Endothelial cell of umbilical vein (primary cell): ENCODE measurements around the gene ADCY5. TPM values are rescaled to one million over a fixed set of nuclear protein-coding genes. Genes with fewer than 3 reads are reported as not detected.

ENCODE experiments used
- BruUV-seq: library from RNA; stranded (reverse); fragments of 400-500 nt; replicated peaks from 2 replicates; lab custom pipeline; 2021; lab: Mats Ljungman, UMichigan
- CTCF ChIA-PET: fragments of 300-600, 350-600 bp; sonication (Branson Sonifier 250); formaldehyde crosslinking; loops from one replicate; lab custom pipeline; 2021; ENCODE audit warnings: antibody characterized with exemption, inconsistent platforms; lab: Charles Lee
- POLR2A ChIA-PET: fragments of 300-600, 350-600 bp; sonication (Branson Sonifier 250); formaldehyde crosslinking; loops from one replicate; lab custom pipeline; 2021; ENCODE audit warnings: antibody characterized with exemption, inconsistent platforms; lab: Charles Lee
- DNase-seq: peaks from one replicate; pipeline ENCODE4 v3.0.0-alpha.2; 2011; ENCODE audit warnings: low read depth, low spot score
- FAIRE-seq: peaks from 2 replicates; lab custom pipeline; 2011; peaks lifted over from hg19 to GRCh38; lab: Jason Lieb, UNC
- H2AFZ ChIP-seq: 2 replicates; pipeline ENCODE4 v1.6.0; 2012; ENCODE audit warnings: low read depth, low read length, control low read depth, inconsistent platforms
- H3K27ac ChIP-seq: 2 replicates; pipeline ENCODE4 v1.5.1; 2011; ENCODE audit warnings: low read depth, mild to moderate bottlenecking, control low read depth, low read length, moderate library complexity; ENCODE audit not compliant: insufficient read depth
- H3K27me3 ChIP-seq, 2 experiments: 2 replicates each; pipeline versions ENCODE4 v1.6.0 to v1.6.1; 2011; ENCODE audit warnings: low read length in 2 of 2, mixed read lengths in 1 of 2; ENCODE audit not compliant: control insufficient read depth in 2 of 2, insufficient read depth in 2 of 2
- H3K36me3 ChIP-seq, 2 experiments: 2 replicates in 1 of 2; 3 replicates in 1 of 2; pipeline ENCODE4 v1.5.1; 2011; ENCODE audit warnings: low read length in 2 of 2, mild to moderate bottlenecking in 1 of 2, moderate library complexity in 1 of 2; ENCODE audit not compliant: control insufficient read depth in 2 of 2, insufficient read depth in 2 of 2; ENCODE audit errors: extremely low read depth in 1 of 2
- H3K4me1 ChIP-seq: 3 replicates; pipeline ENCODE4 v1.5.1; 2011; ENCODE audit warnings: mild to moderate bottlenecking, low read length; ENCODE audit not compliant: control insufficient read depth, insufficient read depth; ENCODE audit errors: extremely low read depth
- H3K4me2 ChIP-seq: 2 replicates; pipeline ENCODE4 v1.6.1; 2011; ENCODE audit warnings: low read length, control low read depth, mixed read lengths; ENCODE audit not compliant: insufficient read depth
- H3K4me3 ChIP-seq, 3 experiments: fragments of 200-600 bp in 1 of 3; sonication (generic), shearing (Covaris generic) in 1 of 3; replicated peaks in 1 of 3; 2 replicates each; pipeline ENCODE4 v1.5.1; 2011 to 2016; ENCODE audit warnings: control low read depth in 3 of 3, low read length in 3 of 3, mild to moderate bottlenecking in 2 of 3, inconsistent platforms in 1 of 3, low read depth in 1 of 3, moderate library complexity in 1 of 3; ENCODE audit not compliant: insufficient read depth in 1 of 3
- H3K79me2 ChIP-seq: 2 replicates; pipeline ENCODE4 v1.6.0; 2012; ENCODE audit warnings: low read length, inconsistent platforms; ENCODE audit not compliant: control insufficient read depth, insufficient read depth
- H3K9ac ChIP-seq: replicated peaks from 2 replicates; pipeline ENCODE3; 2011; ENCODE audit warnings: low read length, control low read depth; ENCODE audit not compliant: insufficient read depth; ENCODE audit errors: extremely low read depth
- H3K9me1 ChIP-seq: replicated peaks from 3 replicates; pipeline ENCODE4 v1.6.0; 2011; ENCODE audit warnings: mild to moderate bottlenecking, low read length; ENCODE audit not compliant: control insufficient read depth, insufficient read depth; ENCODE audit errors: extremely low read depth
- H3K9me3 ChIP-seq: replicated peaks from 2 replicates; pipeline ENCODE4 v1.5.1; 2012; ENCODE audit warnings: low read length, inconsistent platforms; ENCODE audit not compliant: control insufficient read depth, insufficient read depth
- H4K20me1 ChIP-seq: replicated peaks from 2 replicates; pipeline ENCODE3; 2011; ENCODE audit warnings: mild to moderate bottlenecking, low read length; ENCODE audit not compliant: control insufficient read depth, insufficient read depth; ENCODE audit errors: extremely low read depth
- EZH2 ChIP-seq: IDR thresholded peaks from 2 replicates; pipeline ENCODE4 v1.6.1; 2012; ENCODE audit warnings: borderline replicate concordance, low read depth, mild to moderate bottlenecking, moderate library complexity, low read length, inconsistent platforms; ENCODE audit not compliant: severe bottlenecking
- FOS ChIP-seq: IDR thresholded peaks from 2 replicates; pipeline ENCODE4 v1.6.1; 2011; ENCODE audit warnings: mild to moderate bottlenecking, low read length, moderate library complexity, borderline replicate concordance; ENCODE audit not compliant: insufficient read depth
- GATA2 ChIP-seq: IDR thresholded peaks from 2 replicates; pipeline ENCODE4 v1.7.0; 2011; ENCODE audit warnings: low read depth, mild to moderate bottlenecking, moderate library complexity, mixed read lengths, low read length; ENCODE audit not compliant: insufficient read length, insufficient read depth
- JUN ChIP-seq: IDR thresholded peaks from 2 replicates; pipeline ENCODE4 v1.6.1; 2011; ENCODE audit warnings: borderline replicate concordance, low read depth; ENCODE audit not compliant: insufficient read length, insufficient read depth
- MYC ChIP-seq: IDR thresholded peaks from one replicate; pipeline ENCODE4 v1.6.1; 2011; ENCODE audit warnings: mild to moderate bottlenecking, low read depth, low read length
- POLR2A ChIP-seq: IDR thresholded peaks from 2 replicates; pipeline ENCODE4 v1.6.1; 2012; ENCODE audit warnings: low read depth, mild to moderate bottlenecking, control low read depth, low read length
- POLR2AphosphoS5 ChIP-seq: IDR thresholded peaks from 2 replicates; pipeline ENCODE4 v1.6.1; 2012; ENCODE audit warnings: low read depth, mild to moderate bottlenecking, control low read depth, low read length, moderate library complexity; ENCODE audit not compliant: insufficient read depth
- dilution Hi-C: fragments of 300-500 bp; cut with MboI; formaldehyde crosslinking; loops from one replicate; pipeline ENCODE4 v1.15.0; 2019; ENCODE audit warnings: low sequenced_read_pairs; ENCODE audit not compliant: extremely low pct_ligation_motif_present
- intact Hi-C: fragments of 100-400 bp; cut with micrococcal nuclease; formaldehyde crosslinking; loops from one replicate; pipeline ENCODE4 v1.10.0; 2022
- polyA plus RNA-seq, 4 experiments: library from polyadenylated mRNA; depleted of rRNA in 3 of 4; stranded (reverse) in 3 of 4; unstranded in 1 of 4; fragments of >200 nt; gene quantifications; 2 replicates each; pipeline versions ENCODE4 v1.2.1 to v1.2.3, GENCODE V29; 2011 to 2012; ENCODE audit warnings: missing spikeins in 1 of 4
- total RNA-seq: library from RNA; stranded (reverse); gene quantifications from 2 replicates; pipeline ENCODE4 v1.2.3, GENCODE V29; 2021
- TF ChIP-seq, protein P1 (sequence below), 2 donors: IDR thresholded peaks; 1 replicate in 1 of 2; 2 replicates in 1 of 2; pipeline ENCODE4 v1.5.1; 2011; ENCODE audit warnings: low read length in 2 of 2, mild to moderate bottlenecking in 2 of 2, moderate library complexity in 2 of 2, control low read depth in 1 of 2, inconsistent platforms in 1 of 2, low read depth in 1 of 2; ENCODE audit not compliant: insufficient read depth in 1 of 2; ENCODE audit errors: extremely low read depth in 1 of 2
- TF ChIP-seq, protein P2 (sequence below): IDR thresholded peaks from 2 replicates; pipeline ENCODE4 v1.6.1; 2011; ENCODE audit not compliant: insufficient read depth, insufficient read length

ADCY5 gene
- total and polyA plus RNA-seq, 2 donors (not counting 3 experiments of a cell fraction or from before 2014, with no cell fraction given) = 0.01 TPM; not detected in 1

DNA sequence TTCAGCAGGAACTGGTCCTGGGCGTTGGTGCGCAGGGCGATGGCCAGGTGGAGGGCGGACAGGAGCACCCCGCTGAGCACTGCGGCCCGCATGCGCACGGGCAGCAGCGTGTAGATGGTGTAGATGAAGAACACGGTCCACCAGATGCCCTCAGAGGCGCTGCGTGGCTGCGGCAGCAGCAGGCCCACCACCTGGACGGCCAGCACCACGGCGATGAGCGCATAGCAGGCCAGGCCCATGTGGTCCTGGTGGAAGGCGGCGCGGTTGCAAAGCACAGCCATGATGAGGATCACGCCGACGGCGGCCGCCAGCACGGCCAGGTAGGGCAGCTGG is 1.5 kb downstream of the ADCY5 start:
- Histone ChIP-seq H3K4me1 (no peaks in the 10 kb centered on the region), H4K20me1 (no peaks in the 10 kb centered on the region), H2AFZ (no peak overlapping the region), H3K9me1 (no peaks in the 10 kb centered on the region), H3K27me3 (peaks cover 38 to 64% of the 10 kb centered on the region in 2 experiments), H3K4me3 (no peak overlapping the region), H3K27ac (no peak overlapping the region), H3K79me2 (no peaks in the 10 kb centered on the region), H3K36me3 (no peaks in the 10 kb centered on the region), H3K9ac (no peak overlapping the region), H3K9me3 (no peaks in the 10 kb centered on the region), H3K4me2 (no peak overlapping the region)
- TF ChIP-seq GATA2 (no peak), MYC (no peak), POLR2A (no peak), POLR2AphosphoS5 (no peak), FOS (no peak), EZH2 (no peak), JUN (no peak)
- TF ChIP-seq, protein P1, sequence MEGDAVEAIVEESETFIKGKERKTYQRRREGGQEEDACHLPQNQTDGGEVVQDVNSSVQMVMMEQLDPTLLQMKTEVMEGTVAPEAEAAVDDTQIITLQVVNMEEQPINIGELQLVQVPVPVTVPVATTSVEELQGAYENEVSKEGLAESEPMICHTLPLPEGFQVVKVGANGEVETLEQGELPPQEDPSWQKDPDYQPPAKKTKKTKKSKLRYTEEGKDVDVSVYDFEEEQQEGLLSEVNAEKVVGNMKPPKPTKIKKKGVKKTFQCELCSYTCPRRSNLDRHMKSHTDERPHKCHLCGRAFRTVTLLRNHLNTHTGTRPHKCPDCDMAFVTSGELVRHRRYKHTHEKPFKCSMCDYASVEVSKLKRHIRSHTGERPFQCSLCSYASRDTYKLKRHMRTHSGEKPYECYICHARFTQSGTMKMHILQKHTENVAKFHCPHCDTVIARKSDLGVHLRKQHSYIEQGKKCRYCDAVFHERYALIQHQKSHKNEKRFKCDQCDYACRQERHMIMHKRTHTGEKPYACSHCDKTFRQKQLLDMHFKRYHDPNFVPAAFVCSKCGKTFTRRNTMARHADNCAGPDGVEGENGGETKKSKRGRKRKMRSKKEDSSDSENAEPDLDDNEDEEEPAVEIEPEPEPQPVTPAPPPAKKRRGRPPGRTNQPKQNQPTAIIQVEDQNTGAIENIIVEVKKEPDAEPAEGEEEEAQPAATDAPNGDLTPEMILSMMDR (IDR thresholded peaks at IDR 0.05; ENCODE audit: extremely low read depth in 1 of 2, insufficient read depth in 1 of 2, low read depth in 1 of 2, low read length in 2 of 2) = no peak
- TF ChIP-seq, protein P2, sequence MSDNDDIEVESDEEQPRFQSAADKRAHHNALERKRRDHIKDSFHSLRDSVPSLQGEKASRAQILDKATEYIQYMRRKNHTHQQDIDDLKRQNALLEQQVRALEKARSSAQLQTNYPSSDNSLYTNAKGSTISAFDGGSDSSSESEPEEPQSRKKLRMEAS = no peak
- ChIA-PET CTCF (interaction anchor here (1.8 to 4.1 kb wide), 4 partner anchors 8 to 112 kb away, joined by 5 to 19 read pairs (median 11); no protein-coding TSS in a partner anchor), POLR2A (no interaction called here)
- no peak for DNase-seq
- no peak for FAIRE-seq
- dilution Hi-C loops = no loop called here
- intact Hi-C loops = loop anchor here (5.0 kb wide), 1 partner anchor 110 kb away; no protein-coding TSS in a partner anchor
- no TSS peak for BruUV-seq
